Left lung (tissue), 10 donors: Measurements from ENCODE around the gene NPAS2. TPM values are rescaled to one million over a fixed set of nuclear protein-coding genes. Genes with fewer than 3 reads are reported as not detected.

Source experiments
- ATAC-seq: fragments of 200-7000 bp; cut with Tn5 transposase; one replicate; pipeline ENCODE4 v1.9.1; 2020; ENCODE audit warnings: moderate library complexity
- DNase-seq, 4 donors: peaks; one replicate each; pipeline ENCODE4 v3.0.0-alpha.2; 2013 to 2020
- H3K27ac ChIP-seq, 2 donors: fragments of 200-600 bp; sonication (generic) in 1 of 2; one replicate each; pipeline versions ENCODE4 v1.5.0 to v1.8.0; 2020 to 2021
- H3K27me3 ChIP-seq, 2 donors: fragments of 200-600 bp; sonication (generic) in 1 of 2; one replicate each; pipeline versions ENCODE4 v1.5.0 to v1.8.0; 2020 to 2021
- H3K36me3 ChIP-seq, 2 donors: fragments of 200-600 bp; sonication (generic) in 1 of 2; one replicate each; pipeline versions ENCODE4 v1.5.0 to v1.8.0; 2020 to 2021
- H3K4me1 ChIP-seq, 2 donors: fragments of 200-600 bp; one replicate each; pipeline ENCODE4 v1.8.0; 2021
- H3K4me3 ChIP-seq, 2 donors: fragments of 200-600 bp; sonication (generic) in 1 of 2; one replicate each; pipeline versions ENCODE4 v1.5.0 to v1.8.0; 2020 to 2021; ENCODE audit warnings: mild to moderate bottlenecking in 1 of 2
- H3K9me3 ChIP-seq, 2 donors: fragments of 200-600 bp; sonication (generic) in 1 of 2; one replicate each; pipeline versions ENCODE4 v1.5.0 to v1.8.0; 2020 to 2021
- intact Hi-C, 2 donors: fragments of 100-400 bp; cut with DNase I; formaldehyde crosslinking; loops; one replicate each; pipeline versions ENCODE4 v1.11.2 to v1.14.2; 2022
- polyA plus RNA-seq, 6 donors: library from polyadenylated mRNA; unstranded; fragments of 120-200 nt; gene quantifications; one replicate each; pipeline ENCODE4 v1.2.1, GENCODE V29; 2013; ENCODE audit not compliant: insufficient read length in 6 of 6
- total RNA-seq, 2 donors: library from RNA; stranded (reverse); fragmentation: NEBNext Ultra II Directional; extraction: Animal tissue kit (Norgen Biotek cat#: 25700); gene quantifications; one replicate each; pipeline ENCODE4 v1.2.1, GENCODE V29; 2021
- TF ChIP-seq, protein P1 (sequence below), 2 donors: fragments of 200-600 bp; sonication (generic) in 1 of 2; IDR thresholded peaks; one replicate each; pipeline versions ENCODE4 v1.5.0 to v1.8.0; 2021; ENCODE audit warnings: antibody characterized with exemption in 2 of 2
- donor health status: DM: no; HTN: yes; CAD: no.
- donor health status: DM: no; HTN: no; CAD: no.

The NPAS2 gene
- total and polyA plus RNA-seq, 8 donors, result 18.8 to 40.2 (median 35.0) TPM

DNA sequence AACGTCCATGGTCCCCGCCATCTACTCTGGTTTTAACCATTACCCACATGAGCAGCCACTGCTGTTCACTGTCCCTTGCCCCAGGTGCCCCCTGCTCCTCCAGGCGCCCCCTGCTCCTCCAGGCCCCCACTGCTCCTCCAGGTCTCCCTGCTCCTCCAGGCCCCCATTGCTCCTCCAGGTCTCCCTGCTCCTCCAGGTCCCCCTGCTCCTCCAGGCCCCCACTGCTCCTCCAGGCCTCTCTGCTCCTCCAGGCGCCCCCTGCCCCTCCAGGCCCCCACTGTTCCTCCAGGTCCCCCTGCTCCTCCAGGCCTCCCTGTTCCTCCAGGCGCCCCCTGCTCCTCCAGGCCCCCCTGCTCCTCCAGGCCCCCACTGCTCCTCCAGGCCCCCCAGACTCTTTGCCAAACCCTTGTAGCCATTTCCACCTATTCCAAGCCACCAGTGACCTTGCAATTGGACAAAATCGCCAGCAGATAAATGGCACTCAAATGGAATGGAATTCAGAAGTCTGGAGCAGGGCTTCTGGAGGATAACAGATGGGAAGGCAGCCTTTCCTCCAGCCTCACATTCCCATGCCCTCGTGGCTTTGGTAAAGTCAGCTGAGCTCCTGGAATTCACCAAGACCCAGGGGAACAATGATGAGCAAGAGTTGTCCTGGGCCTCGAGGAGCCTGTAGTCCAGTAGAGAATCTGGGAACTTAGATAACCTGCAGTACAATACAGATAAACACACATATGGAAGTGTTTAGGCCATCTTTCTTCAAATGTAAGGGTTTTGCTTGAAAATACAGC lies 168.9 kb downstream of the NPAS2 start:
- ATAC-seq, result no peak
- H3K27ac ChIP-seq, result no peak overlapping the region
- no peak for DNase-seq
- H3K36me3 ChIP-seq, result no peaks in the 10 kb centered on the region
- intact Hi-C loops, result loop anchor here in 1 of 2 donors (5.0 kb wide), 2 partner anchors 257 to 382 kb away; no protein-coding TSS in a partner anchor
- TF ChIP-seq, protein P1, sequence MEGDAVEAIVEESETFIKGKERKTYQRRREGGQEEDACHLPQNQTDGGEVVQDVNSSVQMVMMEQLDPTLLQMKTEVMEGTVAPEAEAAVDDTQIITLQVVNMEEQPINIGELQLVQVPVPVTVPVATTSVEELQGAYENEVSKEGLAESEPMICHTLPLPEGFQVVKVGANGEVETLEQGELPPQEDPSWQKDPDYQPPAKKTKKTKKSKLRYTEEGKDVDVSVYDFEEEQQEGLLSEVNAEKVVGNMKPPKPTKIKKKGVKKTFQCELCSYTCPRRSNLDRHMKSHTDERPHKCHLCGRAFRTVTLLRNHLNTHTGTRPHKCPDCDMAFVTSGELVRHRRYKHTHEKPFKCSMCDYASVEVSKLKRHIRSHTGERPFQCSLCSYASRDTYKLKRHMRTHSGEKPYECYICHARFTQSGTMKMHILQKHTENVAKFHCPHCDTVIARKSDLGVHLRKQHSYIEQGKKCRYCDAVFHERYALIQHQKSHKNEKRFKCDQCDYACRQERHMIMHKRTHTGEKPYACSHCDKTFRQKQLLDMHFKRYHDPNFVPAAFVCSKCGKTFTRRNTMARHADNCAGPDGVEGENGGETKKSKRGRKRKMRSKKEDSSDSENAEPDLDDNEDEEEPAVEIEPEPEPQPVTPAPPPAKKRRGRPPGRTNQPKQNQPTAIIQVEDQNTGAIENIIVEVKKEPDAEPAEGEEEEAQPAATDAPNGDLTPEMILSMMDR (IDR thresholded peaks at IDR 0.05), result no peak
- H3K4me3 ChIP-seq, result no peak overlapping the region
- H3K9me3 ChIP-seq, result no peaks in the 10 kb centered on the region
- H3K27me3 ChIP-seq, result no peaks in the 10 kb centered on the region
- H3K4me1 ChIP-seq, result no peaks in the 10 kb centered on the region

DNA sequence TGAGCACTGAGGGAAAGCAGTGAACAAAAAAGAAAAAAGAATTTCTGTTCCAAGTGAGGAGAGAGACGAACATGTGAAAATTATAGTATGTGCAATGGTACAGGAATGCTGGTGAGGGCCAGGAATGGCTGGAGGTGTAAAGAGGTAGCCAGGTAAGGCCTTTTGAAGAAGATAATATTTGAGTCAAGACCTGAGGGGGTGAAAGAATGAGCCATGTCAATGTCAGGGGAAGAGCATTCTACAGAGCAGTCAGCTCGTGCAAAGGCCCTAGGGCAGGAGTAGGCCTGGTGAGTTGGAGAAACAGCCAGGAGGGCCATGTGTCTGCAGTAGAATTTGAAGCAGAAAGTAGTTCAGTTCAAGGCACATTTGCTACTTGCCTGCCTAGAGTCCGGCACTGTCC lies 169.7 kb downstream of the NPAS2 start:
- H3K27ac ChIP-seq, result no peak overlapping the region
- no peaks in the 10 kb centered on the region for H3K36me3 ChIP-seq
- TF ChIP-seq, protein P1 (IDR thresholded peaks at IDR 0.05), result no peak
- DNase-seq, result no peak
- H3K4me3 ChIP-seq, result no peak overlapping the region
- no peaks in the 10 kb centered on the region for H3K9me3 ChIP-seq
- intact Hi-C loops, result loop anchor here in 1 of 2 donors (5.0 kb wide), 2 partner anchors 257 to 382 kb away; no protein-coding TSS in a partner anchor
- no peak for ATAC-seq
- H3K4me1 ChIP-seq, result no peaks in the 10 kb centered on the region
- no peaks in the 10 kb centered on the region for H3K27me3 ChIP-seq

DNA sequence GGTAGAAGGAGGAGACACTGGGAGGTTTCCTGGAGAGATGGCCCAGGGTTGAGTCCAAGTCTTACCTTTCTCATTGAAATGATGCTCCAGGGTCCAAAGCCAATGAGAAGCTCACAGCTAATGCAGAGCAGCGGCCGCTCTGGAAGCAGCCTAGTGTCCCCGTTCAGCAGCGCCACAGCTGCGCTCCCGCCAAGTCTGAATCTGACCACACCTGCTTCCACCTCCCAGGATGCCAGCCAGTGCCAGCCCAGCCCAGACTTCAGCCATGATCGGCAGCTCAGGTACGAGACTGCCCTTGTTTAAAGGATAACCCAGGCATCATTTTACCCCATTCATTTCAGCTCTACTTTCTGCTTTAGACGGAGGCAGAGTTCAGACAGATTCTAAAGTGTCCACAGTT lies 170.2 kb downstream of the NPAS2 start:
- no peaks in the 10 kb centered on the region for H3K27me3 ChIP-seq
- H3K4me1 ChIP-seq, result no peaks in the 10 kb centered on the region
- H3K4me3 ChIP-seq, result no peak overlapping the region
- DNase-seq (no peak), ATAC-seq (no peak)
- H3K27ac ChIP-seq, result no peak overlapping the region
- H3K36me3 ChIP-seq, result no peaks in the 10 kb centered on the region
- TF ChIP-seq, protein P1 (IDR thresholded peaks at IDR 0.05), result no peak
- no peaks in the 10 kb centered on the region for H3K9me3 ChIP-seq
- intact Hi-C loops, result no loop called here

DNA sequence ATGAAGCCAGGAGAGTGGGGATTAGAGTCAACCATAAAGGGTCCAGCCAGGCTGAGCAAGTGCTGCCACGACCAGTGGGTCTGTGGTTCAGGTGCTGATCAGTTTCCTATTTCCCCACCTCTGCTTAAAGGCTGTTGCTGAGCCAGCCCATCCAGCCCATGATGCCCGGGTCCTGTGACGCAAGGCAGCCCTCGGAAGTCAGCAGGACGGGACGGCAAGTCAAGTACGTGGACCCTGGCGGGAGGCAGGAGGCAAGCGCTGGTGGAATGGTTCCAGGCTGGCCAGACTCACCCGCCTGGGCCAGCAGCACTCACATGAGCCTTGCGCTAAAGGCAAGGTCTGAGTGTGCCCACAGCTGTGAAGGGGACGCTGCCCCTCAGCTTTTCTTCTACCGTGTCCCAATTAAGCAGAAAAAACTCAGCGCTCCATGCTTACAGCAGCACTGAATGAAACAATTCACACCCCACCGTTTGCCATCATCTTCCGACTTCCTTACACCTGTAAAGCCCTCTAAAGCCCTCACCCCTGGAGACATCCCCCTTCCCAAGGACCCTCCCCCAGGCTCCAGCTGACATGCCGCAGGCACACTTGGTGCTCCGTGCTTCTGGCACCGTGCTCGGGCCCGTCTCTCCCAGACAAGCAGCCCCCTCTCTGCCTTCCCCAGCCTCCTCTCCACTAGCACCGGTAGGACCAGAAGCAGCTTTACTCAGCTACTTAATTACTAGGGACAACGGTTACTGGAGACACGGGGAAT lies 170.9 kb downstream of the NPAS2 start:
- TF ChIP-seq, protein P1 (IDR thresholded peaks at IDR 0.05), result no peak
- ATAC-seq (no peak), DNase-seq (no peak)
- no peaks in the 10 kb centered on the region for H3K4me1 ChIP-seq
- H3K9me3 ChIP-seq, result no peaks in the 10 kb centered on the region
- H3K27ac ChIP-seq, result no peak overlapping the region
- no peaks in the 10 kb centered on the region for H3K27me3 ChIP-seq
- no peaks in the 10 kb centered on the region for H3K36me3 ChIP-seq
- intact Hi-C loops, result no loop called here
- H3K4me3 ChIP-seq, result no peak overlapping the region

DNA sequence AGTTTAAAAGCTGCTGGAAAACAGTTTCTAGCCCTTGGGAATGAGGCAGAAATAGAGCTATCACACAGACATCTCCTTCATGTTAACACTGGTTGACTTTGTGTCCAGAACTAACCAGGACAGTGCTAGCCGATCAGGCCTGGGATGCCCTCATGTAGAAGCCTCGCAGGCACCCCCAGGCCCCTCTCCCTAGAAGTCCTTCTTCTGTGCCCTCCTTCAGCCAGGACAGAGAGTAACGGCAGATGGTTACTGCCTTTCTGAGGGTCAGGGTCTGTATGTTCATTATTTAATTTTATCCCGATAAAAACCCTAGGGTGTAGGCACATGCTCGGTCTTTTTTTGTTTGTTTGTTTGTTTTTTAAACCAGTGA lies 171.4 kb downstream of the NPAS2 start:
- no peak overlapping the region for H3K4me3 ChIP-seq
- intact Hi-C loops, result no loop called here
- no peaks in the 10 kb centered on the region for H3K27me3 ChIP-seq
- H3K4me1 ChIP-seq, result no peaks in the 10 kb centered on the region
- ATAC-seq (no peak), DNase-seq (no peak)
- TF ChIP-seq, protein P1 (IDR thresholded peaks at IDR 0.05), result no peak
- H3K9me3 ChIP-seq, result no peaks in the 10 kb centered on the region
- H3K36me3 ChIP-seq, result no peaks in the 10 kb centered on the region
- H3K27ac ChIP-seq, result no peak overlapping the region
